ENCODE results near the gene RAD9A.

RAD9A gene

DNA sequence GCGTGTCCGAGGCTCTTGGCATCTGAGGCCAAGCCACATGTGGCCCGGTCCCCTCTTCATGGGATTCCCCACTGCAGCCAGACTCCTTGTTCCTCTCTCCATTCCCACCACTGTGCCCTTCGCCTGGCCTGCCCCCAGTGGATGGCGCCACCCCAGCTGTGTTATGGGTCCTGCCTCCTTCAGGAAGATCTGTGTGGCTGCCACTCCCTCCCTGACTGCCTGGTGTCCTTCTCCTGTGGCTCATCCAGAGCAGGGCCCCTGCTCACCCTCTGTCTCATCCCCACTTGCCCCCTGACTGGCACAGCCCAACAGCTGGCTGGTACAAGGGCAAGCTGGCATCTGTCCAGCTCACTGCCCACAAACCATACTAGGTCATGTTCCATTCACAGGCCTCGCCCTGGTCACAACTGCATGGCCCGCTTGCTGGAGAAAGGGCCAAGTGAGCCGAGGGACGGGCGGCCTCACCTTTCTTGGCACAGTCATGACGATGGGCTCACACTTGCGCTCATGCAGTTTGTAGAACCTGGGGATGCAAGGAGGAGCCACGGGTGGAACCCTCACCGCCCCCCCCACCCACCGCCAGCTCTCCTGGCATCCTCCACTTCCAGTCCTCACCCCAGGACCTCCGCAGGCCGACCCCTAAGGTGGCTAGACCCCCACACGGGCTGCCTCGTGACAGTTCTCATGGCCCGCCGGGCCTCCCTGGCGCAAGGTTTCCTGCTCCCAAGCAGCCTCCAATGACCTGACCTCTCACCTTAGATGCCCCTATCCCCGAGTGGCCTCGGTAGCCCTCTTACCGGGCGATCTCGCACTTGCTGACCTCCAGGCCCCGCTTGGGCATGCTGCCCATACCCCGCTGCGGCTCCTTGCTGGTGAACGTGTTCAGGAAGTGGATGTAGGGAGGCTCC is 47.8 kb downstream of the RAD9A start:
- intact Hi-C loops (cut with DNase I): no loop called here
- DNase-seq: peak in 8 of 42 donors; percentile 24 to 72 (median 46)

DNA sequence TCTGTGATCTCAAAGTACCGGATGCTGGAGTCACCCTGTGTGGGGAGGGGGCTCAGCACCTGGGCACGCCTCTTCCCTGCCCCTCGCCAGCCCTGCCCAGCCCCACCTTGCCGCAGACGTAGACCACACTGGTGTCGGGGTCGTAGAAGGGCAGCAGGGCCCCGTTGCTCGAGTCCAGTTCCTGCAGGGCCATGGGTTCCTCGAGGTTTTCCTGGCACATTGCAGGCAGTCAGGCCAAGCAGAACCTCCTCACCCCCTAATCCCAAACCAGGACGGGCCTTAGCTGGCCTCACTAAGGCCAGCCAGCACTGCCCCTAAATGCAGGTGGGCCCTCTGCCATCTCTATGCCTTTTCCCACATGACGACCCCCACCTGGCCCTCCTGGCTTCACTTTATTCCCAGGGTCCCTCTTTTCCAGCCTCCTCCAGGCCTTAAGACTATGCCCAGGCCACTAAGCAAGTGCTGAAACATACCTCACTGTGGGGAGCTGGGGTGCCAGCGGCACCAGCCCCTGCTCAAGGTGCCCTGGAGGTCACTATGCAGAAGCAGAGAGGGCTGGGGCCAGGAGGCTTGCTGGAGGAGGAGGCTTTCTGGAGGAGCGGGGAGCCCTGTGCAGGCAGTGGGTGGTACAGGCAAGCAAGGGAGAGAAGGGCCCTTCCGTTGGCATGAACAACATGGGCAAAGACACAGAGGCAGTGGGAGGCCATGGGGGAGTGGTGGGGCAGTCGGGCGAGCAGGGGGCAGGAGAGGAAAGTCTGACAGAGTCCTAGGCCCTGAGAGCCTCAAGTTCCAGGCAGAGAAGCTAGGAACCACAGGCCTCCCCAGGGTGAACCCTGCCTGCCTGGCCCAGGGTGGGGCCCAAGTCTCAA is 48.7 kb downstream of the RAD9A start:
- intact Hi-C loops (cut with DNase I): no loop called here
- no peak for DNase-seq

DNA sequence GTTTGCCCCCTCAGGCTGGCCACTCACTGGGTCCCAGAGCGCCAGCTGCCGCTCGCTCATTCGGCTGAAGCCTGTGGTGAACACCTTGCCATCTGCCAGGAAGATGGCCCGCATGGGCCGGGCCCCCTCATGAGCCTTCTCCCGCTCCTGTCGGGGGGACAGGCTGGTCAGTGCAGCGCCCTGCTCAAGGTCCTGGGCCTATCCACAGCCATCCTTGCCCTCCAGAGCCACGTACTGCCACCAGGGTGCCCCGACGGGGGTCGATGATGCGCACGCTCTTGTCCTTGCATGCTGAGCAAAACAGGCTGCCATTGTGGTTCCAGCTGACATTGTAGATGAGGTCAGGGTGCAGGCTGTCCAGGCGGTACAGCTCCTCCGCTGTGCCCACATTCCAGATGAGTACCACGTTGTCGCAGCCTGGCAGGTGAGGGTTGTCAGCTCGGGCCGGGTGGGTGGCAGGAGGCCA is 49.3 kb downstream of the RAD9A start:
- no peak for DNase-seq
- intact Hi-C loops (cut with DNase I): no loop called here

DNA sequence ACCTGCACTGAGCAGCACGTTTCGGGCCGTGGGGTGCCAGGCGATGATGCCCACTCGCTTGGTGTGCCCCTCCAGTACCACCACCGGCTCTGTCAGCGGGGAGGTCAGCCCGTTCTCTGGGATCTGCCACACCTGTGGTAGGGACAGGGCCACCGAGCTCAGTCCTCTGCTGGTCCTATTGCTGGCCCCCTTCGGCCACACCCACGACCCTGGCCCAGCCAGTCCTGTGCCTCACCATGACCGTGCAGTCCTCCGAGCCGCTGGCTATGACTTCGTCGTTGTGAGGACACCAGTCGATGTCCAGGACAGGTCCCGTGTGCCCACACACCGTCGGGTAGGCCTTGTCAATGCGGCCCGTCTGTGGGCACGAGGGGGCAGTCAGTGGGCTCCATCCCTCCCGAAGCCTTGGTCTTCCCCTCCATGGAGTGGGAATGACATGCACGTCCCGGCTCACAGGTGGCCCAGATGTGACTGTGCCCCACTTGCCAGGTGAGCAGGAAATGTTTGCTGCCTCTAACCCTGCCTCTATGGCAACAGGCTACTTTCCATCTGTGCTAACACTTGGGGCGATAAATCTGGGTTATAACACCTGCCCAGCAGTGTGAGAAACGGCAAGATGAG is 50.1 kb downstream of the RAD9A start:
- intact Hi-C loops (cut with DNase I): no loop called here
- no peak for DNase-seq

DNA sequence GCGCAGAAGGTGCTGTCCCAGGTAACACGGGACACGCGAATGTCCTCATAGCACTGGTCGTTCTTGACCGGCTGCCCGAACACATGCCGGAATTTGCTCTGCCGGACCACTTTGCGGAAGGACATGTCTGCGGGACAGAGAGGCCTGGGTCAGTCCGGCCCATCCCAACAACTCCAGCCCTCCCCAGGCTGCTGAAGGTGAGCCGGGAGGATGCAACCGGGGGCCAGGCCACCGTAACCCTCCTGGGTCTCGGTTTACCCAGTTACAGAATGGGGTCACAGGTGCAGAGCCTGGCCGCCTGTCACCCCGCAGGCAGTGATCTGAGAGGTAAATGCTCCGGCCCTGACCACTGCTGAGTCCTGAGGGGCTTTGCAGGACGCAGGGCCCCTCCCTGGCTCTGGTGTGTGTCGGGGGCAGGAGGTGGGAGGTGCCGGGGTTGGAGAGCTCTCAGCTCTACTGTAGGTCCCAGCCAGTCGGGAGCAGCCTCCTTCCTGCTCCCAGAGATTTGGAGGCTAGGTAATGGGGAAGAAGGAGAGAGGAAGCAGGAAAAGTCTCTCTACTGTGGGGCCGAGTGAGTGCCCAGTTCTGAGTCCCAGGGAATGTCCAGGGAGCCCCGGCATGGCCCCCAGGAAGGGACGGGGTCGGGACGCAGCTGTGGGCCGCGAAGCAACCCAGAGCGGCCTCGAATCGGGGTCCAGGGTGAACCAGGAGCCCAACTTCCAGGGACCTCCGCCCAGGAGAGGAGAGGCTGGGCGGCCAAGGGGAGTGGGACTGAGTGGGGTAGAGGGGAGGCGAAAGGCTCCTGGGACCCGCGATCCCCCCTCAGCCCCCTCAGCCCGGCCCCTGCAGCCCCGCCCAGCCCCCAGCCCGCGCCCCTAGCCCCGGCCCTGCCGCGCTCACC is 51.0 kb downstream of the RAD9A start:
- no peak for DNase-seq
- intact Hi-C loops (cut with DNase I): no loop called here

DNA sequence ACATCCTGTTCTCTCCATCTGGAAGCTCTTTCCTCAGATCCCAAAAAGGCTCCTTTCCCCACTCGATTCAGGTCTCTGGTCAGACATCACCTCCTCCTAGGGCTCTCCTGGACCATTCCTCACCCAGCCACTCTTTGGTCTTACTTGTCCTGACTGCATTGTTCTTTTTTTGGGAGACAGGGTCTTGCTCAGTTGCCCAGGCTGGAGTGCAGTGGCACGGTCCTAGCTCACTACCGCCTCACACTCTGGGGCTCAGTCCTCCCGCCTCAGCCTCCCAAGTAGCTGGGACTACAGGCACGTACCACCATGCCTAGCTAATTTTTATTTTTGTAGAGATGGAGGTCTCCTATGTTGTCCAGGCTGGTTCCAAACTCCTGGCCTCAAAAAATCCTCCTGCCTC is 53.7 kb downstream of the RAD9A start:
- intact Hi-C loops (cut with DNase I): no loop called here
- no peak for DNase-seq
